ENCODE data around the gene OSBPL1A.

DNA sequence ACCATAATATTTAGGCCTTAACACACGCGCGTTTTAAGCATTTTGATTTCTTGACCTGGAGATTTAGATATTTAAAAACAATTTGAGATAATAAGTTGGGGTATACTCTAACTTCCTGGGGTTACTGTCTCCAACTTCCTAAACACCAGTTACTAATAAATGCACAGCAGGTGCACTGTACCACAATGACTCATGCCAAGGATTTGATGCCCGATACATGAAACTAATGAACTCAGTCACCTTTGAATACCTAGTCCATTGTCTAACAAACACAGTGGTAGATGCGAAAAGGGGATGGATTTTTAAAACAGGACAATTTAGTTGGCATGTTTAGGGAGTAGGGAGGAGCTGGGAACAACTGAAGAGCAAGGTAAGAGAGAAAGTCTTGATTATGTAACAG is 237.5 kb downstream of the OSBPL1A start:
- TF ChIP-seq ZNF274 (IDR thresholded peaks at IDR 0.05; ENCODE audit: low read depth, low read length) = no peak
- TF ChIP-seq SUZ12 (IDR thresholded peaks at IDR 0.05; ENCODE audit: extremely low read depth, insufficient read depth, insufficient read length) = no peak
